ENCODE results near the gene SLC7A1. TPM values are rescaled to one million over a fixed set of nuclear protein-coding genes. Genes with fewer than 3 reads are reported as not detected.

SLC7A1 gene
- total RNA-seq, 1 experiment from 2014 or later, result 84.5 TPM

GRCh38 chr13:29561918-29562317 is 33.6 kb downstream of the SLC7A1 start:
- H3K27ac Mint-ChIP-seq, result peak overlapping the region; percentile 72; the same call in 1 of the 2 replicates
- DNase-seq (ENCODE audit: low spot score), result no peak

More at GRCh38 chr13:29561918-29562317, 33.6 kb downstream of the SLC7A1 start:
- POLR2A ChIA-PET, result no interaction called here
- CTCF ChIA-PET, result no interaction called here
- no peaks in the 10 kb centered on the region; the same call in 1 of the 2 replicates for H3K36me3 Mint-ChIP-seq
- no peak overlapping the region for H3K4me3 Mint-ChIP-seq
- H3K9me3 Mint-ChIP-seq, result 0 out of 2 replicates have a peak, but pooled peaks cover 5% of the 10 kb centered on the region
- H3K27me3 Mint-ChIP-seq (ENCODE audit: low read depth), result no peaks in the 10 kb centered on the region
- ATAC-seq, result no peak; the same call in 1 of the 2 replicates
- TF ChIP-seq NR3C1 (CRISPR knock-in tag; conservative IDR thresholded peaks at IDR 0.05; ENCODE audit: low read depth) (no peak), ZNF281 (CRISPR knock-in tag; IDR thresholded peaks at IDR 0.05) (no peak), ARID4B (CRISPR knock-in tag; IDR thresholded peaks at IDR 0.05; ENCODE audit: borderline replicate concordance) (no peak), ZNF671 (CRISPR knock-in tag; IDR thresholded peaks at IDR 0.05) (no peak), ATF6 (CRISPR knock-in tag; IDR thresholded peaks at IDR 0.05) (no peak), PREB (CRISPR knock-in tag; IDR thresholded peaks at IDR 0.05; ENCODE audit: borderline replicate concordance) (no peak), CDX4 (CRISPR knock-in tag; IDR thresholded peaks at IDR 0.05; ENCODE audit: borderline replicate concordance) (no peak), TP53 (CRISPR knock-in tag; IDR thresholded peaks at IDR 0.05) (no peak), CREB1 (CRISPR knock-in tag; IDR thresholded peaks at IDR 0.05) (no peak), HMGA2 (CRISPR knock-in tag; IDR thresholded peaks at IDR 0.05) (no peak)
- TF ChIP-seq, protein P1, sequence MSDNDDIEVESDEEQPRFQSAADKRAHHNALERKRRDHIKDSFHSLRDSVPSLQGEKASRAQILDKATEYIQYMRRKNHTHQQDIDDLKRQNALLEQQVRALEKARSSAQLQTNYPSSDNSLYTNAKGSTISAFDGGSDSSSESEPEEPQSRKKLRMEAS (CRISPR knock-in tag; IDR thresholded peaks at IDR 0.05), result no peak
- TF ChIP-seq, protein P2, sequence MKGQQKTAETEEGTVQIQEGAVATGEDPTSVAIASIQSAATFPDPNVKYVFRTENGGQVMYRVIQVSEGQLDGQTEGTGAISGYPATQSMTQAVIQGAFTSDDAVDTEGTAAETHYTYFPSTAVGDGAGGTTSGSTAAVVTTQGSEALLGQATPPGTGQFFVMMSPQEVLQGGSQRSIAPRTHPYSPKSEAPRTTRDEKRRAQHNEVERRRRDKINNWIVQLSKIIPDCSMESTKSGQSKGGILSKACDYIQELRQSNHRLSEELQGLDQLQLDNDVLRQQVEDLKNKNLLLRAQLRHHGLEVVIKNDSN (CRISPR knock-in tag; IDR thresholded peaks at IDR 0.05), result no peak
- TF ChIP-seq, protein P3, sequence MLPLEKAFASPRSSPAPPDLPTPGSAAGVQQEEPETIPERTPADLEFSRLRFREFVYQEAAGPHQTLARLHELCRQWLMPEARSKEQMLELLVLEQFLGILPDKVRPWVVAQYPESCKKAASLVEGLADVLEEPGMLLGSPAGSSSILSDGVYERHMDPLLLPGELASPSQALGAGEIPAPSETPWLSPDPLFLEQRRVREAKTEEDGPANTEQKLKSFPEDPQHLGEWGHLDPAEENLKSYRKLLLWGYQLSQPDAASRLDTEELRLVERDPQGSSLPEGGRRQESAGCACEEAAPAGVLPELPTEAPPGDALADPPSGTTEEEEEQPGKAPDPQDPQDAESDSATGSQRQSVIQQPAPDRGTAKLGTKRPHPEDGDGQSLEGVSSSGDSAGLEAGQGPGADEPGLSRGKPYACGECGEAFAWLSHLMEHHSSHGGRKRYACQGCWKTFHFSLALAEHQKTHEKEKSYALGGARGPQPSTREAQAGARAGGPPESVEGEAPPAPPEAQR (CRISPR knock-in tag; IDR thresholded peaks at IDR 0.05), result no peak
- H3K4me1 Mint-ChIP-seq, result peaks cover 59% of the 10 kb centered on the region

Data from WTC11 (cell line).